ENCODE measurements around the gene CDADC1. TPM values are rescaled to one million over a fixed set of nuclear protein-coding genes. Genes with fewer than 3 reads are reported as not detected.

Gene CDADC1
- total and polyA plus RNA-seq, 2 of the 13 experiments (the other 11 are each of a cell fraction or from before 2014, with no cell fraction given), result 2.4 to 9.0 TPM

GRCh38 chr13:49217962-49218492 lies 29.7 kb upstream of the CDADC1 start:
- no TSS peak for BruUV-seq (replicated peaks)
- H2AFZ ChIP-seq (ENCODE audit: low read length), result no peak overlapping the region
- intact Hi-C loops (cut with micrococcal nuclease; ENCODE audit: unreplicated experiment) (no loop called here), in situ Hi-C loops (cut with HindIII; ENCODE audit: extremely low pct_ligation_motif_present, low pct_unique_long_range_greater_than_20kb) (no loop called here)
- no peaks in the 10 kb centered on the region for H3K79me2 ChIP-seq (ENCODE audit: insufficient read depth, low read length)
- WGBS (ENCODE audit: low lambda C conversion rate), result 89% methylated on average over 17 of the region's 17 CpGs
- no peak overlapping the region for H3K4me2 ChIP-seq (ENCODE audit: low read depth, low read length)
- H3K27ac ChIP-seq (ENCODE audit: extremely low read length, insufficient read depth, low read length), result no peak overlapping the region
- H4K20me1 ChIP-seq (ENCODE audit: insufficient read depth, low read length), result no peaks in the 10 kb centered on the region
- no peaks in the 10 kb centered on the region for H3K36me3 ChIP-seq (replicated peaks in 1 of 2; ENCODE audit: control insufficient read depth in 1 of 2, insufficient read depth in 2 of 2, low read length in 2 of 2)
- peaks cover 32% of the 10 kb centered on the region for H3K4me1 ChIP-seq (ENCODE audit: insufficient read depth, low read length)
- no peak overlapping the region for H3K9ac ChIP-seq (ENCODE audit: insufficient read depth, low read depth, low read length)
- H3K4me3 ChIP-seq (replicated peaks in 1 of 3; ENCODE audit: insufficient read depth in 1 of 3, low read depth in 2 of 3, low read length in 3 of 3), result no peak overlapping the region
- TF ChIP-seq NCOA2 (CRISPR knock-in tag; IDR thresholded peaks at IDR 0.05) (no peak), POLR2AphosphoS5 (IDR thresholded peaks at IDR 0.05; ENCODE audit: low read depth, low read length) (no peak), XRCC5 (optimal IDR thresholded peaks at IDR 0.05; ENCODE audit: low read length) (no peak), ZNF549 (CRISPR knock-in tag; IDR thresholded peaks at IDR 0.05) (no peak), ZNF746 (CRISPR knock-in tag; IDR thresholded peaks at IDR 0.05) (no peak), DBP (CRISPR knock-in tag; IDR thresholded peaks at IDR 0.05; ENCODE audit: not compliant biosample characterization) (no peak), CAMTA2 (CRISPR knock-in tag; IDR thresholded peaks at IDR 0.05; ENCODE audit: borderline replicate concordance) (no peak), KDM3A (CRISPR knock-in tag; IDR thresholded peaks at IDR 0.05; ENCODE audit: low read depth) (no peak), FOXA3 (CRISPR knock-in tag; IDR thresholded peaks at IDR 0.05) (no peak), NFRKB (IDR thresholded peaks at IDR 0.05) (no peak), ZBTB49 (CRISPR knock-in tag; IDR thresholded peaks at IDR 0.05; ENCODE audit: borderline replicate concordance) (no peak), CHD4 (IDR thresholded peaks at IDR 0.05; ENCODE audit: borderline replicate concordance, low read length) (no peak), ATRX (CRISPR knock-in tag; IDR thresholded peaks at IDR 0.05; ENCODE audit: borderline replicate concordance) (no peak), ZSCAN30 (CRISPR knock-in tag; IDR thresholded peaks at IDR 0.05) (no peak)
- H3K9me3 ChIP-seq (ENCODE audit: low read length), result no peaks in the 10 kb centered on the region
- DNase-seq (ENCODE audit: low spot score) (no peak), FAIRE-seq (no peak), ATAC-seq (no peak)
- ChIA-PET CTCF (ENCODE audit: low intra/inter-chr PET ratio, low total read pairs) (no interaction called here), POLR2A (no interaction called here)
- H3K27me3 ChIP-seq (ENCODE audit: control insufficient read depth in 1 of 2, insufficient read depth in 2 of 2, low read length in 2 of 2), result no peaks in the 10 kb centered on the region

All from HepG2 (cell line).